Spleen (tissue), 11 donors: ENCODE results near the gene RERG. TPM values are rescaled to one million over a fixed set of nuclear protein-coding genes. Genes with fewer than 3 reads are reported as not detected.

Source experiments
- DNase-seq: peaks from one replicate; pipeline ENCODE4 v3.0.0-alpha.2; 2020
- H3K27ac ChIP-seq, 8 donors: fragments of 200-600 bp; sonication (generic) in 7 of 8; 1 replicate in 4 of 8; 2 replicates in 4 of 8; pipeline versions ENCODE4 v1.5.0 to v1.8.0; 2016 to 2021; ENCODE audit warnings: inconsistent platforms in 4 of 8, mild to moderate bottlenecking in 4 of 8, moderate library complexity in 1 of 8
- H3K27me3 ChIP-seq, 7 donors: fragments of 200-600 bp; sonication (generic) in 6 of 7; replicated peaks in 1 of 7; 1 replicate in 4 of 7; 2 replicates in 3 of 7; pipeline versions ENCODE4 v1.5.0 to v1.8.0; 2016 to 2021; ENCODE audit warnings: inconsistent platforms in 3 of 7, mild to moderate bottlenecking in 1 of 7
- H3K36me3 ChIP-seq, 6 donors: fragments of 200-600 bp; sonication (generic) in 5 of 6; 1 replicate in 4 of 6; 2 replicates in 2 of 6; pipeline versions ENCODE4 v1.5.0 to v1.8.0; 2016 to 2021; ENCODE audit warnings: inconsistent platforms in 2 of 6
- H3K4me1 ChIP-seq, 6 donors: fragments of 200-600 bp; sonication (generic) in 5 of 6; 1 replicate in 3 of 6; 2 replicates in 3 of 6; pipeline versions ENCODE4 v1.5.0 to v1.8.0; 2016 to 2021; ENCODE audit warnings: inconsistent platforms in 3 of 6
- H3K4me3 ChIP-seq, 8 donors: fragments of 200-600 bp; sonication (generic) in 7 of 8; 1 replicate in 4 of 8; 2 replicates in 4 of 8; pipeline versions ENCODE4 v1.5.0 to v1.8.0; 2016 to 2021; ENCODE audit warnings: inconsistent platforms in 4 of 8, mild to moderate bottlenecking in 4 of 8, moderate library complexity in 2 of 8
- H3K9me3 ChIP-seq, 8 donors: fragments of 200-600 bp; sonication (generic) in 7 of 8; 1 replicate in 4 of 8; 2 replicates in 4 of 8; pipeline versions ENCODE4 v1.5.0 to v1.8.0; 2016 to 2021; ENCODE audit warnings: inconsistent platforms in 4 of 8
- POLR2A ChIP-seq, 3 donors: fragments of 450-650 bp; IDR thresholded peaks; one replicate each; pipeline ENCODE4 v1.5.1; 2017; ENCODE audit warnings: antibody characterized with exemption in 3 of 3, mild to moderate bottlenecking in 1 of 3
- POLR2AphosphoS5 ChIP-seq, 3 donors: sonication (generic); formaldehyde crosslinking; IDR thresholded peaks; one replicate each; pipeline ENCODE4 v1.5.1; 2017; ENCODE audit warnings: antibody characterized with exemption in 3 of 3
- WGBS, 5 donors: extraction: QIAGEN DNeasy Blood & Tissue Kit in 3 of 5; methylation state at CpG; one replicate each; pipeline versions ENCODE4 v1.1.5 to v1.1.7; 2013 to 2018; 5-methylcytosine and 5-hydroxymethylcytosine counted together
- intact Hi-C: fragments of 100-400 bp; cut with DNase I; formaldehyde crosslinking; loops from one replicate; pipeline ENCODE4 v1.15.0; 2023; ENCODE audit warnings: low total_unique reads
- polyA plus RNA-seq, 3 donors: library from polyadenylated mRNA; stranded (reverse); fragments of 200-250 nt; gene quantifications; one replicate each; pipeline ENCODE4 v1.2.1, GENCODE V29; 2013
- total RNA-seq, 7 donors: library from RNA; depleted of rRNA in 3 of 7; stranded (reverse); fragments of >200 nt in 3 of 7; fragmentation: NEBNext Ultra II Directional in 4 of 7; extraction: Animal tissue kit (Norgen Biotek cat#: 25700) in 4 of 7; gene quantifications; one replicate each; pipeline versions ENCODE4 v1.1.0 to v1.2.1, GENCODE V29; 2016 to 2021
- TF ChIP-seq, protein P1 (sequence below), 11 experiments: fragments of 200-600 bp in 7 of 11; fragments of 450-650 bp in 4 of 11; sonication (generic) in 4 of 11; IDR thresholded peaks in 8 of 11; conservative IDR thresholded peaks in 3 of 11; 1 replicate in 7 of 11; 2 replicates in 4 of 11; pipeline versions ENCODE4 v1.4.0 to v1.8.0; 2016 to 2021; ENCODE audit warnings: antibody characterized with exemption in 11 of 11, inconsistent platforms in 4 of 11, mild to moderate bottlenecking in 1 of 11
- donor health status: healthy with polysubstance abuse.
- donor health status: DM: no; HTN: no; CAD: no; lungs with moderate emphysema.
- donor health status: DM: no; HTN: no; CAD: no.
- donor health status: Bipolar disorder and iron deficiency.
- donor health status: healthy.
- donor health status: DM: no; HTN: no; CAD: no.
- donor health status: DM: yes; HTN: yes; CAD: no.

Gene RERG
- total and polyA plus RNA-seq, 10 donors, result 10.1 to 74.7 (median 38.0) TPM

DNA sequence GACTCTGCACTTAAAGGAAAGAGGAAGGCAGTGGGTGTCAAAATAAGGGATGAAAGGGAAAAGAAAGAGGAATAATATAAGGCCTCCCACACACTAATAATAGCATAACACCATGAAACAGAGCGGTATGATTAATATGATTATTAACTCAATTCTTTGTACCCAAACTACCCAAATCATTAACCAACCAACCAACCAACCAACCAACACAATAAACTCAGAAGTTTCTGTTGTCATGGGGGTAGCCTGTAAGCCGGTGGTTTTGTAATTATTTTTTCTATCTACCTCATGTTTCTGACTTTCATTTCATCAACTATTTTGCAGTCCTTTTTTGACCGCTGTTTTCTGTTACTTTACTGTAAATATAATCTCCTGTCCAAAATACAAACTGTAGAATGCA is 105.8 kb downstream of the RERG start:
- DNase-seq, result no peak
- H3K9me3 ChIP-seq, result no peaks in the 10 kb centered on the region
- no peaks in the 10 kb centered on the region for H3K27me3 ChIP-seq
- H3K4me1 ChIP-seq, result peaks cover 0 to 13% (median 3%) of the 10 kb centered on the region in 6 donors
- WGBS, 5 donors, result 86 to 96% (median 92%) methylated on average over 3 of the region's 3 CpGs
- TF ChIP-seq, protein P1, sequence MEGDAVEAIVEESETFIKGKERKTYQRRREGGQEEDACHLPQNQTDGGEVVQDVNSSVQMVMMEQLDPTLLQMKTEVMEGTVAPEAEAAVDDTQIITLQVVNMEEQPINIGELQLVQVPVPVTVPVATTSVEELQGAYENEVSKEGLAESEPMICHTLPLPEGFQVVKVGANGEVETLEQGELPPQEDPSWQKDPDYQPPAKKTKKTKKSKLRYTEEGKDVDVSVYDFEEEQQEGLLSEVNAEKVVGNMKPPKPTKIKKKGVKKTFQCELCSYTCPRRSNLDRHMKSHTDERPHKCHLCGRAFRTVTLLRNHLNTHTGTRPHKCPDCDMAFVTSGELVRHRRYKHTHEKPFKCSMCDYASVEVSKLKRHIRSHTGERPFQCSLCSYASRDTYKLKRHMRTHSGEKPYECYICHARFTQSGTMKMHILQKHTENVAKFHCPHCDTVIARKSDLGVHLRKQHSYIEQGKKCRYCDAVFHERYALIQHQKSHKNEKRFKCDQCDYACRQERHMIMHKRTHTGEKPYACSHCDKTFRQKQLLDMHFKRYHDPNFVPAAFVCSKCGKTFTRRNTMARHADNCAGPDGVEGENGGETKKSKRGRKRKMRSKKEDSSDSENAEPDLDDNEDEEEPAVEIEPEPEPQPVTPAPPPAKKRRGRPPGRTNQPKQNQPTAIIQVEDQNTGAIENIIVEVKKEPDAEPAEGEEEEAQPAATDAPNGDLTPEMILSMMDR (IDR thresholded peaks at IDR 0.05 in 8 of 11, conservative IDR thresholded peaks at IDR 0.05 in 3 of 11), result no peak
- TF ChIP-seq POLR2AphosphoS5 (IDR thresholded peaks at IDR 0.05) (no peak), POLR2A (IDR thresholded peaks at IDR 0.05) (no peak)
- H3K27ac ChIP-seq, result peak overlapping the region in 3 of 8 donors; percentile 9 to 36 (median 12)
- no peak overlapping the region for H3K4me3 ChIP-seq
- intact Hi-C loops, result no loop called here
- H3K36me3 ChIP-seq, result no peaks in the 10 kb centered on the region

DNA sequence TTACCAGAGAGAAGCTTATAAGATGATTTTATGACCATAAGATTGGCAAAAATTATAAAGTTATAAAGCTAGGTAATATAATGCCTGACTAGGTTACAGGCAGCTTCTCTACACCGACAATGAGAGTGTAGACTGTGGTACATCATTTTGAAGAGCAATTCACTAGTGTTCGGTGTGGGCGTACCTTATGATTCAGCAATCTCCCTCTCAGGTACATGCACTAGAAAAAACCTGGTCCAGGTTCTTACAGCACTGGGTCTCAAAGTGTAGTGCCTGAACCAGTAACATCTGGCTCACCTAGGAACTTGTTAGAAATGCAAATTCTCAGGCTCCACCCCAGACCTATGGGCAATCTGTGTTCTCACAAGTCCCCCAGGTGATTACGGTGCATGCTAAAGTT is 106.7 kb downstream of the RERG start:
- H3K4me1 ChIP-seq, result peaks cover 0 to 13% (median 3%) of the 10 kb centered on the region in 6 donors
- no peak for TF ChIP-seq POLR2A (IDR thresholded peaks at IDR 0.05)
- TF ChIP-seq, protein P1 (IDR thresholded peaks at IDR 0.05 in 8 of 11, conservative IDR thresholded peaks at IDR 0.05 in 3 of 11), result no peak
- no peak for TF ChIP-seq POLR2AphosphoS5 (IDR thresholded peaks at IDR 0.05)
- H3K27ac ChIP-seq, result peak overlapping the region in 1 of 8 donors; percentile 6
- no peak for DNase-seq
- H3K9me3 ChIP-seq, result no peaks in the 10 kb centered on the region
- no peaks in the 10 kb centered on the region for H3K27me3 ChIP-seq
- H3K4me3 ChIP-seq, result no peak overlapping the region
- WGBS, 5 donors, result 94 to 100% (median 96%) methylated on average over 4 of the region's 4 CpGs
- no peaks in the 10 kb centered on the region for H3K36me3 ChIP-seq
- intact Hi-C loops, result no loop called here

DNA sequence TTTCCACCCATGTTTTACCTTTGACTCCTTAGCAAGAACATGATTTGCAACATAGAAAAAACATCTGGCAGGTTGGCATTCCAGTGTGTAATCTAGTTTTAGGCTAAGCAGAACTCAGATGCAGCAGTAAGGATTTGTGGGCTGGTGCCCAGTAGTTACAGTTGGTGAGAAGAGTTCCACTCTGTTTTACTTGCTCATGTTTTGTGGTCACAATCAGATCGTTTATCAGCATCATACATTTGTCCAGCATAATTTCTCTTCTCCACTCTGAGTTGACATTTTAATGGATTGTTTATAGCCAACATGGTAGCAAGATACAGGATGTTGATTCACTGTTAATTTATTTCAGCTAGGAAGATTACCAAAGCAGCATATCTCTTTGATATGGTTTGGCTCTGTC is 128.4 kb downstream of the RERG start:
- WGBS, 5 donors, result 21 to 39% (median 28%) methylated on average over 1 of the region's 1 CpG
- TF ChIP-seq POLR2AphosphoS5 (IDR thresholded peaks at IDR 0.05), result no peak
- TF ChIP-seq, protein P1 (IDR thresholded peaks at IDR 0.05 in 8 of 11, conservative IDR thresholded peaks at IDR 0.05 in 3 of 11), result no peak
- peaks cover 0 to 8% (median 0%) of the 10 kb centered on the region in 8 donors for H3K9me3 ChIP-seq
- H3K4me1 ChIP-seq, result no peaks in the 10 kb centered on the region
- H3K27ac ChIP-seq, result no peak overlapping the region
- DNase-seq, result no peak
- no peaks in the 10 kb centered on the region for H3K27me3 ChIP-seq
- no peak overlapping the region for H3K4me3 ChIP-seq
- H3K36me3 ChIP-seq, result no peaks in the 10 kb centered on the region
- intact Hi-C loops, result no loop called here

DNA sequence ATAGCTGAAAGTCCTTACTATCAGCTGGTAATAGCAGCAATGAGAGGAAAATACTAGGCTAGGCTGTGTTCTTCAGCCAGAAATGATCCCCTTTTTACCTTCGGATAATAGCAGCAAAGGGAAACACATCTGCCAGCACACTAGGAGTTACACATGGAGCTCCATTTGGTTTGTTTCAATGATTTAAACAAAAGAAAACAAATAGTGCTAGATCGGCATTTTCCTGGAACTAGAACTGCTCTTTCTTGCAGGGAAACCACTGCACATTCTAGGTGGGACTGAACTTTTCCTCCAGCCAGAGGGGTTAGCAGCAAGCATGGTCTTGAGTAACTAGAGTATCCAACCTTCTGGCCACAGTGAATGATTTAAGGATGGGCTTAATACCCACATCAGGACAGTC is 130.8 kb downstream of the RERG start:
- intact Hi-C loops, result no loop called here
- TF ChIP-seq POLR2A (IDR thresholded peaks at IDR 0.05), result no peak
- TF ChIP-seq POLR2AphosphoS5 (IDR thresholded peaks at IDR 0.05), result no peak
- TF ChIP-seq, protein P1 (IDR thresholded peaks at IDR 0.05 in 8 of 11, conservative IDR thresholded peaks at IDR 0.05 in 3 of 11), result no peak
- no peaks in the 10 kb centered on the region for H3K27me3 ChIP-seq
- H3K27ac ChIP-seq, result no peak overlapping the region
- WGBS, 5 donors, result 81 to 92% (median 87%) methylated on average over 2 of the region's 2 CpGs
- H3K4me3 ChIP-seq, result no peak overlapping the region
- DNase-seq, result no peak
- H3K36me3 ChIP-seq, result no peaks in the 10 kb centered on the region
- H3K9me3 ChIP-seq, result peaks cover 0 to 5% (median 0%) of the 10 kb centered on the region in 8 donors
- H3K4me1 ChIP-seq, result no peaks in the 10 kb centered on the region
